Ovary (tissue), 3 donors: ENCODE data around the gene SNCA.

Experiments used
- CTCF ChIP-seq, 3 donors: fragments of 450-650 bp in 2 of 3; fragments of 200-600 bp in 1 of 3; IDR thresholded peaks; one replicate each; pipeline versions ENCODE4 v1.5.1 to v1.8.0; 2016 to 2022; ENCODE audit warnings: antibody characterized with exemption in 3 of 3, mild to moderate bottlenecking in 1 of 3
- EP300 ChIP-seq: sonication (generic); formaldehyde crosslinking; IDR thresholded peaks from one replicate; pipeline ENCODE4 v1.6.1; 2017; ENCODE audit warnings: antibody characterized with exemption
- POLR2A ChIP-seq: fragments of 450-650 bp; IDR thresholded peaks from one replicate; pipeline ENCODE4 v1.6.1; 2017; ENCODE audit warnings: antibody characterized with exemption, mild to moderate bottlenecking, moderate library complexity
- donor health status: DM: no; HTN: no; CAD: no.

GRCh38 chr4:89682808-89683207 lies 154.2 kb downstream of the SNCA start:
- TF ChIP-seq CTCF (IDR thresholded peaks at IDR 0.05) (no peak), POLR2A (no peak), EP300 (no peak)
